MM.1S (cell line): ENCODE data around the gene FANCG.

Experiments
- DNase-seq: peaks from one replicate; pipeline ENCODE4 v3.0.0-alpha.2; 2015
- H2AFZ ChIP-seq: fragments of 300-600 bp; sonication (generic); 2 replicates; pipeline ENCODE4 v1.6.0; 2016; ENCODE audit warnings: antibody characterized with exemption, low read length
- H3F3A ChIP-seq: fragments of 300-600 bp; sonication (generic); 2 replicates; pipeline ENCODE4 v1.6.1; 2016; ENCODE audit warnings: mild to moderate bottlenecking, antibody characterized with exemption, low read length, moderate library complexity, mixed read lengths; ENCODE audit not compliant: insufficient read depth
- H3K27ac ChIP-seq: fragments of 300-600 bp; sonication (generic); 2 replicates; pipeline ENCODE4 v1.5.1; 2016; ENCODE audit warnings: mild to moderate bottlenecking, low read length
- H3K27me3 ChIP-seq: fragments of 300-600 bp; sonication (generic); replicated peaks from 2 replicates; pipeline ENCODE4 v1.6.0; 2016; ENCODE audit warnings: low read length; ENCODE audit not compliant: insufficient read depth
- H3K36me3 ChIP-seq: fragments of 300-600 bp; sonication (generic); replicated peaks from 2 replicates; pipeline ENCODE4 v1.6.1; 2016; ENCODE audit warnings: mild to moderate bottlenecking, low read length, mixed read lengths; ENCODE audit not compliant: insufficient read depth
- H3K4me1 ChIP-seq: fragments of 300-600 bp; sonication (generic); 2 replicates; pipeline ENCODE4 v1.6.1; 2016; ENCODE audit warnings: low read length, mixed read lengths
- H3K4me2 ChIP-seq: fragments of 300-600 bp; sonication (generic); 2 replicates; pipeline ENCODE4 v1.6.0; 2016; ENCODE audit warnings: low read depth, low read length
- H3K4me3 ChIP-seq: fragments of 300-600 bp; sonication (generic); 2 replicates; pipeline ENCODE4 v1.5.1; 2016; ENCODE audit warnings: low read length, mixed read lengths
- H3K79me2 ChIP-seq: fragments of 300-600 bp; sonication (generic); 2 replicates; pipeline ENCODE4 v1.6.1; 2016; ENCODE audit warnings: mixed run types, low read length, mixed read lengths
- H3K9ac ChIP-seq: fragments of 300-600 bp; sonication (generic); 2 replicates; pipeline ENCODE4 v1.6.1; 2016; ENCODE audit warnings: low read length, mixed read lengths
- H3K9me2 ChIP-seq: fragments of 300-600 bp; sonication (generic); replicated peaks from 2 replicates; pipeline ENCODE4 v1.6.1; 2016; ENCODE audit warnings: mild to moderate bottlenecking, low read length, mixed read lengths; ENCODE audit not compliant: insufficient read depth
- H3K9me3 ChIP-seq: fragments of 300-600 bp; sonication (generic); replicated peaks from 2 replicates; pipeline ENCODE4 v1.6.1; 2016; ENCODE audit warnings: mild to moderate bottlenecking, low read length, mixed read lengths; ENCODE audit not compliant: insufficient read depth
- H4K20me1 ChIP-seq: fragments of 300-600 bp; sonication (generic); 2 replicates; pipeline ENCODE4 v1.6.1; 2016; ENCODE audit warnings: mild to moderate bottlenecking, low read length, moderate library complexity, mixed read lengths; ENCODE audit not compliant: insufficient read depth
- CTCF ChIP-seq: fragments of 300-600 bp; sonication (generic); IDR thresholded peaks from 2 replicates; pipeline ENCODE4 v1.5.1; 2016; ENCODE audit warnings: antibody characterized with exemption, low read length, mixed read lengths
- EZH2 ChIP-seq: fragments of 300-600 bp; sonication (generic); optimal IDR thresholded peaks from 2 replicates; pipeline ENCODE3; 2017; ENCODE audit warnings: low read depth, mild to moderate bottlenecking, antibody characterized with exemption, low read length, mixed read lengths
- EZH2phosphoT487 ChIP-seq: fragments of 300-600 bp; sonication (generic); IDR thresholded peaks from 2 replicates; pipeline ENCODE4 v1.6.1; 2018; ENCODE audit warnings: antibody characterized with exemption, low read length

The FANCG gene

GRCh38 chr9:35059438-35059837 is 20.3 kb downstream of the FANCG start:
- Histone ChIP-seq H3F3A (peaks cover 38% of the 10 kb centered on the region), H3K4me2 (no peak overlapping the region), H3K9me2 (no peaks in the 10 kb centered on the region), H3K4me3 (no peak overlapping the region), H3K9me3 (no peaks in the 10 kb centered on the region), H3K4me1 (no peaks in the 10 kb centered on the region), H4K20me1 (peaks cover 17% of the 10 kb centered on the region; the same call in 1 of the 2 replicates), H3K36me3 (peaks cover 73% of the 10 kb centered on the region), H3K9ac (no peak overlapping the region), H3K79me2 (peaks cover 76% of the 10 kb centered on the region), H2AFZ (no peak overlapping the region), H3K27ac (no peak overlapping the region), H3K27me3 (no peaks in the 10 kb centered on the region)
- DNase-seq, result no peak
- TF ChIP-seq EZH2 (no peak), EZH2phosphoT487 (no peak), CTCF (no peak)

- no peak overlapping the region for H3K4me3 ChIP-seq
- H2AFZ ChIP-seq, result no peak overlapping the region
- no peak overlapping the region for H3K4me2 ChIP-seq
- peaks cover 51% of the 10 kb centered on the region for H3K36me3 ChIP-seq
- no peak for DNase-seq
- no peaks in the 10 kb centered on the region for H3K27me3 ChIP-seq
- H3F3A ChIP-seq, result peaks cover 32% of the 10 kb centered on the region
- no peaks in the 10 kb centered on the region for H3K9me3 ChIP-seq
- no peaks in the 10 kb centered on the region for H3K4me1 ChIP-seq
- no peak overlapping the region for H3K27ac ChIP-seq
- no peak for TF ChIP-seq EZH2phosphoT487
- no peak for TF ChIP-seq CTCF
- no peak for TF ChIP-seq EZH2
- H3K9me2 ChIP-seq, result no peaks in the 10 kb centered on the region
- H3K9ac ChIP-seq, result no peak overlapping the region
- peaks cover 8% of the 10 kb centered on the region; the same call in 1 of the 2 replicates for H4K20me1 ChIP-seq
- peaks cover 58% of the 10 kb centered on the region for H3K79me2 ChIP-seq
Measured at GRCh38 chr9:35057271-35057620, 22.5 kb downstream of the FANCG start.

GRCh38 chr9:35056571-35057270 is 23.0 kb downstream of the FANCG start:
- H3K4me3 ChIP-seq, result no peak overlapping the region
- no peak overlapping the region for H2AFZ ChIP-seq
- H3K4me1 ChIP-seq, result no peaks in the 10 kb centered on the region
- peaks cover 46% of the 10 kb centered on the region for H3K36me3 ChIP-seq
- TF ChIP-seq CTCF (no peak), EZH2 (no peak), EZH2phosphoT487 (no peak)
- H3K27me3 ChIP-seq, result no peaks in the 10 kb centered on the region
- H3K9me2 ChIP-seq, result no peaks in the 10 kb centered on the region
- no peak overlapping the region for H3K9ac ChIP-seq
- no peak for DNase-seq
- H4K20me1 ChIP-seq, result peaks cover 8% of the 10 kb centered on the region; the same call in 1 of the 2 replicates
- no peak overlapping the region for H3K4me2 ChIP-seq
- H3K79me2 ChIP-seq, result peaks cover 53% of the 10 kb centered on the region
- no peaks in the 10 kb centered on the region for H3K9me3 ChIP-seq
- peaks cover 32% of the 10 kb centered on the region for H3F3A ChIP-seq
- H3K27ac ChIP-seq, result no peak overlapping the region
